ENCODE measurements around the gene TEX28.

- TF ChIP-seq, protein P1, sequence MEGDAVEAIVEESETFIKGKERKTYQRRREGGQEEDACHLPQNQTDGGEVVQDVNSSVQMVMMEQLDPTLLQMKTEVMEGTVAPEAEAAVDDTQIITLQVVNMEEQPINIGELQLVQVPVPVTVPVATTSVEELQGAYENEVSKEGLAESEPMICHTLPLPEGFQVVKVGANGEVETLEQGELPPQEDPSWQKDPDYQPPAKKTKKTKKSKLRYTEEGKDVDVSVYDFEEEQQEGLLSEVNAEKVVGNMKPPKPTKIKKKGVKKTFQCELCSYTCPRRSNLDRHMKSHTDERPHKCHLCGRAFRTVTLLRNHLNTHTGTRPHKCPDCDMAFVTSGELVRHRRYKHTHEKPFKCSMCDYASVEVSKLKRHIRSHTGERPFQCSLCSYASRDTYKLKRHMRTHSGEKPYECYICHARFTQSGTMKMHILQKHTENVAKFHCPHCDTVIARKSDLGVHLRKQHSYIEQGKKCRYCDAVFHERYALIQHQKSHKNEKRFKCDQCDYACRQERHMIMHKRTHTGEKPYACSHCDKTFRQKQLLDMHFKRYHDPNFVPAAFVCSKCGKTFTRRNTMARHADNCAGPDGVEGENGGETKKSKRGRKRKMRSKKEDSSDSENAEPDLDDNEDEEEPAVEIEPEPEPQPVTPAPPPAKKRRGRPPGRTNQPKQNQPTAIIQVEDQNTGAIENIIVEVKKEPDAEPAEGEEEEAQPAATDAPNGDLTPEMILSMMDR (IDR thresholded peaks at IDR 0.05; ENCODE audit: low read depth, low read length, poor library complexity, severe bottlenecking) = no peak
- TF ChIP-seq EZH2phosphoT487 (IDR thresholded peaks at IDR 0.05; ENCODE audit: borderline replicate concordance, low read length) = no peak
Observed at GRCh38 chrX:154321152-154321551, 26.2 kb upstream of the TEX28 start.
